Gastroesophageal sphincter (tissue), 3 donors: ENCODE data around the gene C2CD4C.

Experiments
- CTCF ChIP-seq, 4 experiments: fragments of 200-600 bp in 2 of 4; fragments of 450-650 bp in 2 of 4; sonication (generic) in 1 of 4; IDR thresholded peaks; one replicate each; pipeline ENCODE4 v1.5.1; 2017 to 2019; ENCODE audit warnings: antibody characterized with exemption in 4 of 4, mild to moderate bottlenecking in 2 of 4, moderate library complexity in 2 of 4
- POLR2AphosphoS5 ChIP-seq: sonication (generic); formaldehyde crosslinking; IDR thresholded peaks from one replicate; pipeline ENCODE4 v1.6.1; 2017; ENCODE audit warnings: antibody characterized with exemption

- TF ChIP-seq POLR2AphosphoS5 (no peak), CTCF (IDR thresholded peaks at IDR 0.05) (no peak)
Measured at GRCh38 chr19:369256-369655, 39.7 kb downstream of the C2CD4C start.
